GM21381 (cell line): Measurements from ENCODE around the gene ITGB6.

Experiments
- ATAC-seq: cut with Tn5 transposase; IDR thresholded peaks from one replicate; pipeline ENCODE4 v1.9.1; 2021; ENCODE audit warnings: mild to moderate bottlenecking, moderate library complexity; ENCODE audit not compliant: unreplicated experiment

The ITGB6 gene

GRCh38 chr2:160104115-160104514 is 96.0 kb downstream of the ITGB6 start:
- no peak for ATAC-seq

DNA sequence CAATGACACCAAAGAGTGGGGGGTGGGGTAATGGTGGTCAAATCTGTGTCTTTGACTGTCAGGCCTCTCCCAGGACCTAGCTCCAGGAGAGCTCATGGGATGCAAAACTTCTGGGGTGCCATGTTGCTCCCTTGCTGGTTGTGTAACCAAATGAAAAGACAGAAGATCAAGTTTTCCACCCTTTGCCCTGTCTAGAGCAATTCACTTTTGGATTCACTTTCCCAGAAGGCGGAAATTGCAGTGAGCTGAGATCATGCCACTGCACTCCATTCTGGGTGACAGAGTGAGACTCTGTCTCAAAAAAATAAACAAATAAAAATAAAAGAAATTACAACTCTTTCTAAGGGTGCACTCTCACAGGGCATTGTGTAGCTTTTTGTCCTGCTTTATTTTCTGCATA is 102.7 kb downstream of the ITGB6 start:
- ATAC-seq: no peak

DNA sequence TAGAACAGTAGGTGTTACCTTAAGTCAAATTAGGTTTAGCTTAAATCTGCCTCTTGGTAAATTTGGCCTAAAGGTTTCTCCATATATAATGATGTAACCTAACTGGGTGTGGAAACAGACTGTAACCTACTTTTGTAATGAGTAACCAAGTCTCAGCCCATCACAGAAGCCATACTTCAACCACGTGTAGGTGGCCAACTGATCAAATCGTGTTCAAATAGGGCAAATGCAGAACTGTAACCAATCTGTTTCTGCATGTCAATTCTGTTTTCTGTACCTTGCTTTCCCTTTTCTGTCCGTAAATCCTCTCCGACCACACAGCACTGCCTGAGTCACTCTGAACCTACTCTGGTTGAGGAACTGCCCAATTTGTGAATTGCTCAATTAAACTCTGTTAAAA is 103.7 kb downstream of the ITGB6 start:
- ATAC-seq: no peak

GRCh38 chr2:160092445-160092844 is 107.6 kb downstream of the ITGB6 start:
- no peak for ATAC-seq

- no peak for ATAC-seq
Observed at GRCh38 chr2:160091381-160091780, 108.7 kb downstream of the ITGB6 start.

DNA sequence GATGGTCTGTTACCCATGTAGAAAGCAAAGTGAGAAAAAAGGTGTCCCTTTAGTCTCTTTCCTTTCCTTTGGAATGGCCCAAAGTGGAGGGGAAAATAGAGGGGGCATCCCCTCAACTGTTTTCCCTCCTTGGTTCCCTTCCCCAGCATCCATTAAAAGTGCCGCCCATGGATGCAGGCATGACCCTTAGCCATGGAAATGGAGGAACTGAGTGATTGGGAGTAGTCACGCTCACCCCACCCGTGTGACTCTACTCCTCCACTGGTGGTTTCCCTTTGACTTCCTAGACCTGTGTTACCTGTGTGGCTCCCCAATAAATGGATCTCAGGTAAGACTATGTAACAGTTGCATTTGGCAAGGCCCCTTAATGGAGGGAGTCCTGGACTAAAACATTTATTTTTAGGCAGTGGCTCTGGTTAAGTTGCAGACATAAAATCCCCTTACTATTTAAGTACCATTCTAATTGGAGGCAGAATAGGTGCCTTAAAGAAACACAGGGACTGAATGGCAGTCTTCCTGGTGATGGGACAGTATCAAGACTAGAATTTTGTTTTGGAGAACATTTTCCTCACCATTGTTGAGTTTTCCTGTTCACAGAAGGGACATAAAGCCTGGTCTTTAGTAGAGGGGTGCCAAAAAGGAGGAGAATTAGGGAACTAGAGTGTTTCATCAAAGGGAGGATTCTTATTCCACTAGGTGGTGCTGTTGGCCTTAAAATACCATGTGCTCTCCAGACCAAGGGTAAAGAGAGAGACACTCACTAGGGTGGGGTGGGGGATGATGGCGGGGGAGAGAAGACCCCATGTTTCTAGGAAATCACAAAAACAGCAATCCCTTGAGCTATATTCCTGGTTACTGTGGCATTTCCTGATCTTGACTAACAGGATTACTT is 112.0 kb downstream of the ITGB6 start:
- no peak for ATAC-seq

GRCh38 chr2:160085662-160086061 is 114.4 kb downstream of the ITGB6 start:
- no peak for ATAC-seq

DNA sequence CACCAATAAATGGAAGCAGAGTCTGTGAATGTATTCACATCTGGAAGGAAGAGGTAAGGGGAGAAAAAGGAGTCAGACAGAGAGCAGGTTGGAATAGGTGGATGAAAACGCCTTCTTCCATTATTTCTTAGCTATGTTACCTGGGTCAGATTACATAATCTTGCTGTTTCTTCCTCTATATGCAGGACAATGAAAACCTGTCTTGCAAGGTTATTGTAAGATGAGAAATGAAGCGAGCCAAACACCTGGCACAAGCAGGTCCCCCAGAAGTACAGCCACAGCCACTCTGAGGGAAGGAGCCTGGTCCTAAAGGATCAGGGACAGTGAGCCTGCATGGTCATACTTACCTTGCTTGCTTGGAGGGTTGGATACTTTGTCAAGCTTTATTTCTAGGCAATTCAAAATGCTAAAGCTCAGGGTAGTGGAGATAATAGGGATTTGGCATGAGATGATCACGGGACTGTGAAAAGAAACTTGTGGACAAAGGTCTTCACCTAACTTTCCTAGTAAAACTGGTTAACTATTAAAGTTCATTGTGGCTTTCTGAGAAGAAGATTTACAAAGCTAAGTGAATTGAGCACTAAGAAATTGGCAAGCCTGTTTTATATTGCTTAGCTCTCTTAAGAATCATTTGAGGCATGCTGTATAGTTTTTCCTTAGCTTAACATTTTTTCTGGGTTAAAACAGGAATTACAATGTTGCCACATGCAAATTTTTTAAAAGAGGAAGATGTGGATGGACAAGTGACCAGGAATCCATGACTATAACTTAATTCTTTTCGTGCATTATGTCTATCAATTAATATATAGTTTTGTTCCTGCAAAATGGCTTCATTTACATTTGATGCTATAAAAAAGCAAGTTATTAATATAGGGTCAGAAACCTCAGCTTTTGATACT is 121.9 kb downstream of the ITGB6 start:
- ATAC-seq: no peak

- no peak for ATAC-seq
Observed at GRCh38 chr2:160076914-160077313, 123.2 kb downstream of the ITGB6 start.

- no peak for ATAC-seq
Observed at GRCh38 chr2:160076241-160076640, 123.8 kb downstream of the ITGB6 start.

DNA sequence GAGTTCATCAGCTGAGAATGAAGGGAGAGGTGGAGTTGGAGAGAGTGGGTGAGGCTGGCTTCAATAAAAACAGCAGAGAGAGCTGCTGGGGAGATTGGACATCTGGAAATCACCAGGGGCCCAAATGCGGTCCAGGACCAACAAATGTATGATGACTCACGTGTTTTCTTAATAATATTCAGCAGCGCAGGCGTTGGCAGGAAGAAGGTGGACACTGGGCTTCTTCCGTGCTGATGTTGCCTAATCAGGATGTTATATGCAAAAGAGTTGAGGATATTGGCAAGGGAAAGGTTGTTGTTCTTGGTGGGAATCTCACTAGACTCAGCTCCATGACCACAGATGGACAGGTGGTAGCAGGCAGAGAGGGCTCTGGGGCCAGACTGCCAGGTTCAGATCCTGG is 124.9 kb downstream of the ITGB6 start:
- ATAC-seq: no peak

GRCh38 chr2:160073284-160073888 is 126.7 kb downstream of the ITGB6 start:
- no peak for ATAC-seq

DNA sequence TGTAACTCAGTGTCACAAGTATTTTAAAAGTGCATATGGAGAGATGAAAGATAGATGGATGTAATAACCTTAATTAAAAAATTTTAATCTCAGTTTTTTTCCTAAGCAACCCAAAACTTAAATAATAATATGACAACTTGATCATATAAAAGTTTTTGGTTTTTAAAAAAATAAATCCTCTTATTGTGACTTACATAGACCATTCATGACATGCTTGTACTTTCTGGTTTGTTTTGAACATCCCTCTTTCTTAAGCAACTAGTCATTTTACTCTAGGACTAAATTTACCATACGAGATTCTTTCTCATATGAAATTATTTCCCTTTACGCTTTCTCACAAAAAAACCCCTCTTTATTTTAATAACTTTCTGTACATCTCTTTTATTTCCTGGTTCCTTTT is 131.2 kb downstream of the ITGB6 start:
- ATAC-seq: no peak

DNA sequence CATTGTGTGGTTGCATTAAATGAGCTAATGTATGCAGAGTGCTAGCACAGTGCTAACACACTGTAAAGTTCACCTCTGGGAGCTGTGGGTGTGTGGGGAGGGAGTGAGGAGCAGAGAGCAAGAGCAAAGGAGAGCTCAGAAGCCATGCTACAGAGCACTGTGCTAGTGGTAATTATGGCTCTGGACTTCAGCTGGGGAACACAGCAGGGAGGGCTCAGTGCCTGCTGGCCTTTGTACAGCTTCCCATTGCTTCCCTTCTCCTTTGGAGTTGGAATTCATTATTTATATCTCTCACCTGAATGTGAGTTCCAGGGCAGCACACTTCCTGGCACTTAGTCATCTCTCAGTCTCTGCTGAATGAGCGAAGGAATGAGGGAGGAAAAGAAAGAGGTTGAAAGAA is 135.2 kb downstream of the ITGB6 start:
- ATAC-seq: no peak

DNA sequence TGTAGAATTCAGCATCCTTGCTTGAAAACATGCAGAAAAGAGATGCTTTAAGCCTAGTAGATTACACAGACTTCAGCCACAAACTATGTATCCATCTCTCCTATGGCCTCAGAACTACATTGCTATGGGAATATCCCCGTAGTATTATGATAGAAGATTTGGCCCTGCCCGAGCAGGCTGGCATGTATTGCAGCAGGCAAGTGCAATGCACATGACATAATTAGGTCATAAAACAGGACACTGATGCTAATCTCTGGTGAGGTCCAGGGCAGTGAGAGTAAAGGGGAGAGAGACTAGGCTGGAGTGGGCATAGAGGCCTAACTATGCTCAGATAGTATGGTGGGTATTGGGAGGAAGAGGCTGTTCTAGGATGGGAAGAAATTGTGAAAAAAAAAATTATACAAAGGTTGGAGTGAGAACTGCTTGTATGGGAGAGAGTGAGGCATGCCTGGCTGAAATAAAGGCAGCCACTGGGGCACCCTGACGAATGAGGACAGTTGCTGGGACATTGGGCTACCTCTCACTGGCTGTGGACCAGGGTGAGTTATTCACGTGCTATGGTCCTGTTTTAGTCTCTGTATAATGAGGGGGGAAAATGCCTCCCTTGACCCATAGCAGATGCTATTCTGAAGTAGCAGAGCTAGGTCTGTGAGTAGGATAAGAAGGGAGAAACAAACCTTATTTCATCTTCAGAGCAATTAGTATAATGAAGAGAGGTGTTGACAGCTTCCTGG is 136.0 kb downstream of the ITGB6 start:
- no peak for ATAC-seq

- no peak for ATAC-seq
Observed at GRCh38 chr2:160063271-160063670, 136.8 kb downstream of the ITGB6 start.

- no peak for ATAC-seq
Observed at GRCh38 chr2:160062292-160063005, 137.6 kb downstream of the ITGB6 start, which contains the start of gene PLA2R1. Gene PLA2R1 (minus strand): TSS chr2:160062615. CDS start chr2:160062403, 212 bp downstream.

GRCh38 chr2:160061944-160062291 is 138.2 kb downstream of the ITGB6 start:
- no peak for ATAC-seq

DNA sequence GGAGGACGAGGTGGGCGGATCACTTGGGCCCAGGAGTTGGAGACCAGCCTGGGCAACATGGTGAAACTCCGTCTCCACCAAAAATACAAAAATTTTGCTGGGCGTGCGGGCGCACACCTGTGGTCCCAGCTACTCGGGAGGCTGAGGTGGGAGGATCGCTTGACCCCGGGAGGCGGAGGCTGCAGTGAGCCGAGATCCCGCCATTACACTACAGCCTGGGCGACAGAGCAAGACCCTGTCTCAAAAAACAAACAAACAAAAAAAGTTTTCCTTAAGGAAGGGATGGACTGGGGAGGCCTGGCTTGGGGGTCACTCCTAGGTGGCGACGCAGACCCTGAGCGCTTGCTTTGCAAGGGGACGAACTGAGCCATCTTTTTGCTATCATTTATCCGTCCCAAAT is 138.5 kb downstream of the ITGB6 start:
- no peak for ATAC-seq

DNA sequence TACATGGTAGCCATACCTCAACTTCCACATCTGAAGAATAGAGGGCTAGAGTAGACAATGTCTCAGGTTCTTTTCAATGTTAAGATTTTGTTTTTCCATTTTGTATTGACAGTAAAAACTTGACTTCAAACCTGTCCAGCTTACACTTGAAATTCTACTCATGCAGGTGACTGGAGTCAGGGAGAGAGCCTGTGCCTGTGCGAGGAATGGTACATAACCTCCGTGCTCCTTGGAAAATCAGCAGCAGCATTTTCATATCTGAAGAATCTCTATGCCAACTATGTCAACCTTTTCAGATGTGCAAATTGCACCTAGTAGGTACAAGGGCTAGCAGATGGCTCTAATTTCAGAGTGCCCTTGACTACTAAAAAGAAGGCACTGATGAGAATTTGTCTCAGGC is 139.8 kb downstream of the ITGB6 start:
- ATAC-seq: no peak
